ENCODE measurements around the gene SET. TPM values are rescaled to one million over a fixed set of nuclear protein-coding genes. Genes with fewer than 3 reads are reported as not detected.

Gene SET
- total RNA-seq, 1 donor from 2014 or later, result 551 TPM

- intact Hi-C loops (cut with micrococcal nuclease), result loop anchor here (1.0 to 10.0 kb wide), 8 partner anchors 36 to 310 kb away; partner anchors contain the start of genes DYNC2I2, ENDOG, LRRC8A and MIGA2
Observed at GRCh38 chr9:128724744-128725211, 35.8 kb downstream of the SET start.

DNA sequence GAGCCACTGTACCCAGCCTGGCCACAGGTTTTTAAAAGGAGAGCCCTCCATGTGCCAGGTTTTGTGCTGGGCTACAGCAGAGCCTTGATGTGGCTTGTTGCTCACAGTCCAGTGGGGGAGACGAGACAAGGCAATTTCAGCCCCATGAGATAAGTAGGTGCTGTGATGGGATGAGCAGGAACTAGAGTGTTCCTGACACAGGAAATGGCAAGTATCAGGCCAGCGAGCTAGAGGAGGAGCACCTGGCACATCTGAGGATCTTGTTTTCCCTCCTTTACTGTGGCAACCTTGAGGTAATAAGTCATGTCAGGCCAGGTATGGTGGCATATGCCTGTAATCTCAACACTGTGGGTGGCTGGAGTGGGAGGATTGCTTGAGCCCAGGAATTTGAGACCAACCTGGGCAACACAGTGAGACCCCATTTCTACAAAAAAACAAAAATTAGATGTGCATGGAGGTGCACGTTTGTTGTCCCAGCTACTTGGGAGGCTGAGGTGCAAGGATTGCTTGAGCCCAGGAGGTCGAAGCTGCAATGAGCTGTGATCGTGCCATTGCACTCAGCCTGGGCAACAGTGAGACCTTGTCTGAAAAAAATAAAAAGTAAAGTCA lies 38.7 kb downstream of the SET start:
- intact Hi-C loops (cut with micrococcal nuclease), result loop anchor here (10.0 kb wide), 1 partner anchor 307 kb away; the partner anchor contains the start of gene MIGA2

GRCh38 chr9:128728298-128728697 lies 39.3 kb downstream of the SET start:
- intact Hi-C loops (cut with micrococcal nuclease), result loop anchor here (10.0 kb wide), 1 partner anchor 307 kb away; the partner anchor contains the start of gene MIGA2

GRCh38 chr9:128729302-128729701 lies 40.3 kb downstream of the SET start:
- intact Hi-C loops (cut with micrococcal nuclease), result loop anchor here (10.0 kb wide), 1 partner anchor 305 kb away; the partner anchor contains the start of gene MIGA2

- intact Hi-C loops (cut with micrococcal nuclease), result loop anchor here (10.0 kb wide), 1 partner anchor 305 kb away; the partner anchor contains the start of gene MIGA2
Observed at GRCh38 chr9:128729766-128730517, 40.9 kb downstream of the SET start.

- intact Hi-C loops (cut with micrococcal nuclease), result no loop called here
Observed at GRCh38 chr9:128731093-128731492, 42.1 kb downstream of the SET start.

DNA sequence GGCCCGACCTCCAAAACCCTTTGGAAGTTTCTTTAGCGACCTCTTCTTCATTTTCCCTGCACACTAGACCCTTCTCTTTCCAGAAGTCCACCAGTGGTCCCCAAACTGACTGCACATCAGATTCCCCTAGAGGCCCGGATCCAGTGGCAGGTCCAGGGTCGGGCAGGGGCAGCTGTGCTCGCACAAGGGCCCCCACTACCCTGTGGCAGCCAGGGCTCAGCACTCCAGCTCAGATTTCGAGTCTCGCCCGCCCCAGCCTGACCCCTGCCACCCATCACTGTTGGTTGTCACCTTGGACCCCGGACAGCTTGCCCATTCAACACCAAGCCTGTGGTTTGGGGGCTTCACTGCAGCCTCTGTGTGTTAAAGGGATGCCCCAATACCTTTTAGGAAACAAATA lies 42.7 kb downstream of the SET start:
- intact Hi-C loops (cut with micrococcal nuclease), result no loop called here

DNA sequence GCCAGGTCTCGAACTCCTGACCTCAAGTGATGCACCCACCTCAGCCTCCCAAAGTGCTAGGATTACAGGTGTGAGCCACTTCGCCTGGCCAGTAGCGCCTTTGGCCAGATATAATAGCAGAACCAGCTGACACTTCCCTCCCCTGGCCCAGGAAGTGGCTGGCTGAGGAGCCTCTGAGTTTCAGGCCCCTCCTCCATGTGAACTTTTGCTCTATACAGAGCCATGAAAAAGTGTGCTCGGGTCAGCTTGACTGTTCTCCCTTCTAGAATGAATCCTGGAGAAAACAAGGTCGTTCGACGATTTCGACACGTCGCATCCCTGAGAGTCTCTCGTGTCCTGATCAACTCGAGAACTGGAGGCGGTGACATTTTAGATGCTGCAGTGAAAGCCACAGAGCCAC lies 43.6 kb downstream of the SET start:
- intact Hi-C loops (cut with micrococcal nuclease), result no loop called here

GRCh38 chr9:128733256-128733655 lies 44.2 kb downstream of the SET start:
- intact Hi-C loops (cut with micrococcal nuclease), result no loop called here

DNA sequence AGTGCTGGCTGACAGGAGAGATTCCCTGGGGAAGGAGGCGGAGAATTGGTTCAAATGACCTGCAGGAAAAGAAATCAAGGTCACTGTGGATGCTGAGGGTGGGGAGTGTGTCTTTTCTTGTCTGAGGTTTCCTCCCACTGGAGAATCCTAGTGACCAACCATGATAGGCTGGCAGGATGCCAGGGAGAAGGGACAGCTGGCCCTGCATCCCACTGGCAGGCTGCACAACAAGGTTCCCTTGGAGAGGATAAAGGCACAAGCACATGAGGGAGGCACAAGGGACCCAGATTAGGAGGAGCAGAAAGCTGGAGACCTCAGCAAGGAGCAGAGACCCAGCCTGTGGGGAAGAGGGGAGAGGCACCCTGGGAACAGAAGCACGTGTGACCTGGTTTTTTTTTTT lies 46.4 kb downstream of the SET start:
- intact Hi-C loops (cut with micrococcal nuclease), result no loop called here

- intact Hi-C loops (cut with micrococcal nuclease), result no loop called here
Observed at GRCh38 chr9:128742401-128742800, 53.4 kb downstream of the SET start.

GRCh38 chr9:128743421-128743820 lies 54.4 kb downstream of the SET start:
- intact Hi-C loops (cut with micrococcal nuclease), result no loop called here

Other genes starting within 250 kb of the SET start
- gene ODF2, start 233.2 kb upstream of the SET start, total RNA-seq, result 54.3 and 58.6 TPM in 2 replicates
- 46.0 and 47.5 TPM in 2 replicates for gene GLE1, start 184.5 kb upstream of the SET start, total RNA-seq
- 326 and 333 TPM in 2 replicates for gene SPTAN1, start 136.6 kb upstream of the SET start, total RNA-seq
- gene DYNC2I2, start 32.4 kb upstream of the SET start, total RNA-seq, result 51.9 and 57.6 TPM in 2 replicates
- 12.9 and 13.8 TPM in 2 replicates for gene PKN3, start 13.3 kb downstream of the SET start, total RNA-seq
- gene ZDHHC12, start 34.9 kb downstream of the SET start, total RNA-seq, result 68.0 and 68.7 TPM in 2 replicates
- 12.8 and 16.3 TPM in 2 replicates for gene ZER1, start 82.7 kb downstream of the SET start, total RNA-seq
- gene TBC1D13, start 98.0 kb downstream of the SET start, total RNA-seq, result 21.1 and 22.2 TPM in 2 replicates
- gene ENDOG, start 129.3 kb downstream of the SET start, total RNA-seq, result 14.3 and 15.3 TPM in 2 replicates
- 73.1 and 80.3 TPM in 2 replicates for gene SPOUT1, start 140.6 kb downstream of the SET start, total RNA-seq
- gene KYAT1, start 192.7 kb downstream of the SET start, total RNA-seq, result 15.7 and 17.4 TPM in 2 replicates
- gene LRRC8A, start 192.9 kb downstream of the SET start, total RNA-seq, result 52.4 and 53.1 TPM in 2 replicates
- 1.2 and 1.9 TPM in 2 replicates for gene PHYHD1, start 231.8 kb downstream of the SET start, total RNA-seq

All from T-helper 2 cell treated with Interferon-gamma antibody and Interleukin-4, amounts not matched to agents 100 ng/mL and 5 ng/mL, for 36 hours (primary cell).